Urinary bladder (tissue), 4 donors: ENCODE measurements around the gene TMA16. TPM values are rescaled to one million over a fixed set of nuclear protein-coding genes. Genes with fewer than 3 reads are reported as not detected.
A peak's percentile ranks its signal among the peaks of the same experiment; 100 is the strongest.

Experiments used
- DNase-seq: peaks from one replicate; pipeline ENCODE4 v3.0.0-alpha.2; 2015; ENCODE audit errors: extremely low spot score
- H3K27ac ChIP-seq: one replicate; pipeline ENCODE4 v1.5.1; 2013; ENCODE audit warnings: low read depth, mild to moderate bottlenecking, moderate library complexity
- H3K36me3 ChIP-seq: one replicate; pipeline ENCODE4 v1.6.1; 2013; ENCODE audit warnings: mild to moderate bottlenecking, moderate library complexity; ENCODE audit not compliant: insufficient read depth
- H3K4me1 ChIP-seq: one replicate; pipeline ENCODE4 v1.6.1; 2013; ENCODE audit warnings: mild to moderate bottlenecking, moderate library complexity; ENCODE audit not compliant: insufficient read depth
- H3K4me3 ChIP-seq: one replicate; pipeline ENCODE4 v1.5.1; 2013; ENCODE audit warnings: low read depth, low read length
- WGBS: extraction: QIAGEN DNeasy Blood & Tissue Kit; methylation state at CpG from one replicate; pipeline ENCODE4 v1.1.7; 2013; 5-methylcytosine and 5-hydroxymethylcytosine counted together
- polyA plus RNA-seq: library from polyadenylated mRNA; stranded (reverse); fragments of 200-250 nt; gene quantifications from one replicate; pipeline ENCODE4 v1.2.3, GENCODE V29; 2013
- total RNA-seq: library from RNA; depleted of rRNA; stranded (reverse); fragments of >200 nt; gene quantifications from one replicate; pipeline ENCODE4 v1.2.3, GENCODE V29; 2014
- donor health status: healthy with polysubstance abuse.
- donor health status: healthy.

The TMA16 gene
- total and polyA plus RNA-seq, 2 donors: 15.0 to 46.7 TPM

- no peak overlapping the region for H3K4me3 ChIP-seq
- no peak for DNase-seq
- H3K4me1 ChIP-seq: no peaks in the 10 kb centered on the region
- 68% methylated on average over 5 of the region's 5 CpGs for WGBS
- H3K36me3 ChIP-seq: no peaks in the 10 kb centered on the region
- no peak overlapping the region for H3K27ac ChIP-seq
These were observed 62.3 kb downstream of the TMA16 start for GRCh38 chr4:163556650-163557391.

GRCh38 chr4:163558539-163559044 is 64.1 kb downstream of the TMA16 start:
- Histone ChIP-seq H3K36me3 (no peaks in the 10 kb centered on the region), H3K4me1 (no peaks in the 10 kb centered on the region), H3K27ac (no peak overlapping the region), H3K4me3 (no peak overlapping the region)
- DNase-seq: peak; percentile 31
- WGBS: 6% methylated on average over 6 of the region's 6 CpGs

DNA sequence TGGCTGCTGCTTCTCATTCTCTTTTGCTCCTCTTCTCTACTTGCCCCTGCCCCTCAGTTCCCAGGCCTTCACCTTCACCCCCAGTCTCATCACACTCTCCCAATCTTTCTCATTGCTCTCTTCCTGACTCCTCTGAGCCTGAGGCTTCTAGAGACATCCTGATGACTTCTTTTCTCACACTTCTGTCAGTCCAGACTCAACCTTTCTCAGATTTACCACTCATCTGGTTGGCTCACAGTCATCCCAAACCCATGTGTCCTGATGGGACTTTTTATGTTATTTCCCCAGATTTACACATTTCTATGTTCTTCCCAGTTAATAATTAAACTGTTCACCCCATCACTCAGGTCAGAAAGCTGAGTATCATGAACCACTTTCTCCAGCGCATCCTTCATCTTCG is 68.0 kb downstream of the TMA16 start:
- H3K27ac ChIP-seq: no peak overlapping the region
- H3K4me3 ChIP-seq: no peak overlapping the region
- 94% methylated on average over 2 of the region's 2 CpGs for WGBS
- no peak for DNase-seq
- H3K36me3 ChIP-seq: no peaks in the 10 kb centered on the region
- H3K4me1 ChIP-seq: no peaks in the 10 kb centered on the region

GRCh38 chr4:163563592-163563991 is 69.1 kb downstream of the TMA16 start:
- Histone ChIP-seq H3K4me1 (no peaks in the 10 kb centered on the region), H3K36me3 (no peaks in the 10 kb centered on the region), H3K27ac (no peak overlapping the region), H3K4me3 (no peak overlapping the region)
- DNase-seq: no peak
- WGBS: 90% methylated on average over 6 of the region's 6 CpGs

DNA sequence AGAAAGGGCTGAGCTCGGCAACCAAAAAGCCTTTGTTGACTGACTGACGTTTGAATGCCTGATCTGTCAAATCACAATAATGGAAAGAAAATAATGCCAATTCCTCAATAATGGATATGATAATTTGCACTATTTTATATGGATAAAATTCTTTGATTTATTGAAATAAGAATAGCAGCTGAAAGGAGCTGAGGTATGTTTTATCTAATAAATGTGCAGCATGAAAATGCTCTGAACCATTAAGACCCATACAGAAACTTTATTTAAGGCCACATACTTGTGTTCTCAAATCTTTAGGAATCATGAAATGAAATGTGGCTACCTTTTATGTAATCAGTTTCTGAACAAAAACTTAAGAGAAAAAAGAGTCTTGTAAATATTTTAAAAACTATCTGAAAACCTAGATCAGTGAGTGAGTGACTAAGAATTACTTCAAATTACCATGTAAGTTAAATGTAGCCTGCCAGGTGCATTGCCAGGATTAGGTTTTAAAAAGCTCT is 69.8 kb downstream of the TMA16 start:
- no peak overlapping the region for H3K4me3 ChIP-seq
- DNase-seq: no peak
- H3K27ac ChIP-seq: no peak overlapping the region
- WGBS: 95% methylated on average over 2 of the region's 2 CpGs
- H3K36me3 ChIP-seq: no peaks in the 10 kb centered on the region
- H3K4me1 ChIP-seq: no peaks in the 10 kb centered on the region

- no peak for DNase-seq
- Histone ChIP-seq H3K4me3 (no peak overlapping the region), H3K4me1 (no peaks in the 10 kb centered on the region), H3K36me3 (no peaks in the 10 kb centered on the region), H3K27ac (no peak overlapping the region)
- WGBS: 28% methylated on average over 5 of the region's 5 CpGs
These were observed 71.0 kb downstream of the TMA16 start for GRCh38 chr4:163565226-163566135.

- DNase-seq: no peak
- WGBS: 71% methylated on average over 4 of the region's 4 CpGs
- Histone ChIP-seq H3K27ac (no peak overlapping the region), H3K4me3 (no peak overlapping the region), H3K36me3 (no peaks in the 10 kb centered on the region), H3K4me1 (no peaks in the 10 kb centered on the region)
These were observed 71.8 kb downstream of the TMA16 start for GRCh38 chr4:163566257-163566796.

- 75% methylated on average over 2 of the region's 2 CpGs for WGBS
These were observed 74.4 kb downstream of the TMA16 start for GRCh38 chr4:163568843-163569242.

More at GRCh38 chr4:163568843-163569242, 74.4 kb downstream of the TMA16 start:
- no peak overlapping the region for H3K27ac ChIP-seq
- no peaks in the 10 kb centered on the region for H3K36me3 ChIP-seq
- no peak for DNase-seq
- H3K4me3 ChIP-seq: no peak overlapping the region
- no peaks in the 10 kb centered on the region for H3K4me1 ChIP-seq

Other genes with a start within 250 kb of the TMA16 start
- gene NPY1R, start 162.1 kb upstream of the TMA16 start, total RNA-seq: 5.1 TPM
- 1.1 TPM for gene NPY1R, start 162.1 kb upstream of the TMA16 start, polyA plus RNA-seq
- gene NPY5R, start 150.8 kb upstream of the TMA16 start, total RNA-seq: 0.53 TPM
- gene NPY5R, start 150.8 kb upstream of the TMA16 start, polyA plus RNA-seq: 0.11 TPM
- gene TKTL2, start 20.9 kb upstream of the TMA16 start, total RNA-seq: 0.11 TPM
- gene TKTL2, start 20.9 kb upstream of the TMA16 start, polyA plus RNA-seq: not detected